ENCODE data around the gene OR2T10. TPM values are rescaled to one million over a fixed set of nuclear protein-coding genes. Genes with fewer than 3 reads are reported as not detected.
"Not testable (repeated sequence)": the region's sequence is repeated elsewhere in the genome, so short reads cannot be mapped to it uniquely, and the experiment has no call there.

The OR2T10 gene
- total RNA-seq = not detected in 2 replicates

GRCh38 chr1:248597589-248597988 lies at the start of gene OR2T10:
TSS of gene OR2T10 (minus strand) at chr1:248597700. CDS start at chr1:248593768, 3,932 bp downstream.
- no peaks in the 10 kb centered on the region for H3K36me3 ChIP-seq (ENCODE audit: insufficient read depth, low read length)
- DNase-seq (ENCODE audit: insufficient read length, low spot score, missing footprints) = no peak
- H3K27ac ChIP-seq (ENCODE audit: low read depth, low read length) = no peak within 1 kb of the TSS
- H3K4me1 ChIP-seq (ENCODE audit: insufficient read depth, low read length) = no peaks in the 10 kb centered on the region
- H3K4me3 ChIP-seq (ENCODE audit: insufficient read depth, low read length) = no peak within 1 kb of the TSS
- H3K9me3 ChIP-seq (ENCODE audit: low read depth, low read length) = no peaks in the 10 kb centered on the region
- no peak within 1 kb of the TSS for H2AFZ ChIP-seq (ENCODE audit: low read length)
- no peaks in the 10 kb centered on the region for H4K20me1 ChIP-seq (ENCODE audit: insufficient read depth, low read length)
- H3K4me2 ChIP-seq (ENCODE audit: insufficient read depth, low read length) = no peak within 1 kb of the TSS
- no peaks in the 10 kb centered on the region for H3K27me3 ChIP-seq (ENCODE audit: insufficient read depth, low read length)
- H3K79me2 ChIP-seq (ENCODE audit: insufficient read depth, low read length) = no peaks in the 10 kb centered on the region
- no peak for TF ChIP-seq CTCF (IDR thresholded peaks at IDR 0.05; ENCODE audit: extremely low read depth, low read depth, low read length)

- not testable (repeated sequence) for H2AFZ ChIP-seq (ENCODE audit: low read length); H3K4me3 ChIP-seq (ENCODE audit: insufficient read depth, low read length); H3K4me1 ChIP-seq (ENCODE audit: insufficient read depth, low read length); H3K79me2 ChIP-seq (ENCODE audit: insufficient read depth, low read length); H3K4me2 ChIP-seq (ENCODE audit: insufficient read depth, low read length); H3K27me3 ChIP-seq (ENCODE audit: insufficient read depth, low read length); H4K20me1 ChIP-seq (ENCODE audit: insufficient read depth, low read length); DNase-seq (ENCODE audit: insufficient read length, low spot score, missing footprints); H3K9me3 ChIP-seq (ENCODE audit: low read depth, low read length); H3K27ac ChIP-seq (ENCODE audit: low read depth, low read length); H3K36me3 ChIP-seq (ENCODE audit: insufficient read depth, low read length)
Measured at GRCh38 chr1:248645178-248645577, 47.7 kb upstream of the OR2T10 start, which contains the start of gene OR2T35. TSS of gene OR2T35 (minus strand) at chr1:248645278. CDS start at chr1:248639258, 6,020 bp downstream.

GRCh38 chr1:248642971-248643651 lies 45.6 kb upstream of the OR2T10 start:
- H2AFZ ChIP-seq (ENCODE audit: low read length); H3K79me2 ChIP-seq (ENCODE audit: insufficient read depth, low read length); H3K27ac ChIP-seq (ENCODE audit: low read depth, low read length); H3K4me3 ChIP-seq (ENCODE audit: insufficient read depth, low read length); H3K4me2 ChIP-seq (ENCODE audit: insufficient read depth, low read length); H3K36me3 ChIP-seq (ENCODE audit: insufficient read depth, low read length); H4K20me1 ChIP-seq (ENCODE audit: insufficient read depth, low read length); H3K9me3 ChIP-seq (ENCODE audit: low read depth, low read length); H3K27me3 ChIP-seq (ENCODE audit: insufficient read depth, low read length); H3K4me1 ChIP-seq (ENCODE audit: insufficient read depth, low read length); DNase-seq (ENCODE audit: insufficient read length, low spot score, missing footprints): not testable (repeated sequence)

- not testable (repeated sequence) for DNase-seq (ENCODE audit: insufficient read length, low spot score, missing footprints); H3K27ac ChIP-seq (ENCODE audit: low read depth, low read length); H3K4me1 ChIP-seq (ENCODE audit: insufficient read depth, low read length); H3K4me3 ChIP-seq (ENCODE audit: insufficient read depth, low read length); H4K20me1 ChIP-seq (ENCODE audit: insufficient read depth, low read length); H2AFZ ChIP-seq (ENCODE audit: low read length); H3K79me2 ChIP-seq (ENCODE audit: insufficient read depth, low read length); H3K36me3 ChIP-seq (ENCODE audit: insufficient read depth, low read length); H3K9me3 ChIP-seq (ENCODE audit: low read depth, low read length); H3K27me3 ChIP-seq (ENCODE audit: insufficient read depth, low read length); H3K4me2 ChIP-seq (ENCODE audit: insufficient read depth, low read length)
Measured at GRCh38 chr1:248641583-248641982, 44.1 kb upstream of the OR2T10 start.

GRCh38 chr1:248640906-248641305 lies 43.4 kb upstream of the OR2T10 start:
- H2AFZ ChIP-seq (ENCODE audit: low read length); DNase-seq (ENCODE audit: insufficient read length, low spot score, missing footprints); H3K27ac ChIP-seq (ENCODE audit: low read depth, low read length); H3K36me3 ChIP-seq (ENCODE audit: insufficient read depth, low read length); H4K20me1 ChIP-seq (ENCODE audit: insufficient read depth, low read length); H3K27me3 ChIP-seq (ENCODE audit: insufficient read depth, low read length); H3K4me1 ChIP-seq (ENCODE audit: insufficient read depth, low read length); H3K79me2 ChIP-seq (ENCODE audit: insufficient read depth, low read length); H3K4me3 ChIP-seq (ENCODE audit: insufficient read depth, low read length); H3K4me2 ChIP-seq (ENCODE audit: insufficient read depth, low read length); H3K9me3 ChIP-seq (ENCODE audit: low read depth, low read length): not testable (repeated sequence)

GRCh38 chr1:248639652-248640051 lies 42.2 kb upstream of the OR2T10 start:
- H3K4me3 ChIP-seq (ENCODE audit: insufficient read depth, low read length); H3K4me2 ChIP-seq (ENCODE audit: insufficient read depth, low read length); H3K36me3 ChIP-seq (ENCODE audit: insufficient read depth, low read length); H4K20me1 ChIP-seq (ENCODE audit: insufficient read depth, low read length); H3K4me1 ChIP-seq (ENCODE audit: insufficient read depth, low read length); H3K27me3 ChIP-seq (ENCODE audit: insufficient read depth, low read length); H2AFZ ChIP-seq (ENCODE audit: low read length); H3K9me3 ChIP-seq (ENCODE audit: low read depth, low read length); H3K27ac ChIP-seq (ENCODE audit: low read depth, low read length); DNase-seq (ENCODE audit: insufficient read length, low spot score, missing footprints); H3K79me2 ChIP-seq (ENCODE audit: insufficient read depth, low read length): not testable (repeated sequence)

- not testable (repeated sequence) for DNase-seq (ENCODE audit: insufficient read length, low spot score, missing footprints)
Measured at GRCh38 chr1:248636612-248637011, 39.1 kb upstream of the OR2T10 start.

GRCh38 chr1:248634991-248635390 lies 37.5 kb upstream of the OR2T10 start, which contains the start of gene OR2T11:
TSS of gene OR2T11 (minus strand) at chr1:248635091. CDS start at chr1:248627128, 7,963 bp downstream.
- not testable (repeated sequence) for H3K4me2 ChIP-seq (ENCODE audit: insufficient read depth, low read length); H3K9me3 ChIP-seq (ENCODE audit: low read depth, low read length); H4K20me1 ChIP-seq (ENCODE audit: insufficient read depth, low read length); H2AFZ ChIP-seq (ENCODE audit: low read length); H3K79me2 ChIP-seq (ENCODE audit: insufficient read depth, low read length); H3K4me1 ChIP-seq (ENCODE audit: insufficient read depth, low read length); DNase-seq (ENCODE audit: insufficient read length, low spot score, missing footprints); H3K27ac ChIP-seq (ENCODE audit: low read depth, low read length); H3K4me3 ChIP-seq (ENCODE audit: insufficient read depth, low read length); H3K36me3 ChIP-seq (ENCODE audit: insufficient read depth, low read length); H3K27me3 ChIP-seq (ENCODE audit: insufficient read depth, low read length)

More at GRCh38 chr1:248636612-248637011, 39.1 kb upstream of the OR2T10 start:
- H3K79me2 ChIP-seq (ENCODE audit: insufficient read depth, low read length); H3K9me3 ChIP-seq (ENCODE audit: low read depth, low read length); H3K4me2 ChIP-seq (ENCODE audit: insufficient read depth, low read length); H4K20me1 ChIP-seq (ENCODE audit: insufficient read depth, low read length); H3K4me1 ChIP-seq (ENCODE audit: insufficient read depth, low read length); H3K27me3 ChIP-seq (ENCODE audit: insufficient read depth, low read length); H2AFZ ChIP-seq (ENCODE audit: low read length); H3K36me3 ChIP-seq (ENCODE audit: insufficient read depth, low read length); H3K27ac ChIP-seq (ENCODE audit: low read depth, low read length); H3K4me3 ChIP-seq (ENCODE audit: insufficient read depth, low read length): not testable (repeated sequence)

Data from osteoblast (primary cell).